K562 (cell line): ENCODE data around the gene CD244. TPM values are rescaled to one million over a fixed set of nuclear protein-coding genes. Genes with fewer than 3 reads are reported as not detected.

Experiments
- ATAC-seq: fragments of 200-7000 bp; cut with Tn5 transposase; 3 replicates; pipeline ENCODE4 v1.9.1; 2020; ENCODE audit warnings: moderate library complexity
- BruUV-seq: library from RNA; stranded (reverse); fragments of 400-500 nt; replicated peaks from 2 replicates; lab custom pipeline; 2021; lab: Mats Ljungman, UMichigan
- CTCF ChIA-PET: fragments of 300-600 bp; formaldehyde crosslinking; extraction: SDS; loops from one replicate; lab custom pipeline; 2021; ENCODE audit warnings: low intra/inter-chr PET ratio; lab: Yijun Ruan, JAX
- POLR2A ChIA-PET: fragments of 300-600, 350-650 bp; sonication (Branson Sonifier 250); formaldehyde crosslinking; extraction: SDS; loops from one replicate; lab custom pipeline; 2021; ENCODE audit warnings: antibody characterized with exemption, inconsistent platforms; lab: Yijun Ruan, JAX
- DNase-seq, 4 experiments: peaks; one replicate each; pipeline versions ENCODE4 v3.0.0 to v3.0.0-alpha.2; 2011 to 2018; ENCODE audit warnings: low spot score in 3 of 4, mixed read lengths in 3 of 4; ENCODE audit errors: extremely low read depth in 1 of 4
- FAIRE-seq: peaks from 2 replicates; lab custom pipeline; 2011; peaks lifted over from hg19 to GRCh38; lab: Jason Lieb, UNC
- H2AFZ ChIP-seq: 2 replicates; pipeline ENCODE4 v1.6.0; 2011; ENCODE audit warnings: low read depth, low read length, control low read depth, inconsistent platforms
- H3K27ac ChIP-seq: fragments of 200-600 bp; 3 replicates; pipeline ENCODE4 v1.8.0; 2011; ENCODE audit warnings: low read depth, mild to moderate bottlenecking, control low read depth, inconsistent platforms, low read length, moderate library complexity, mixed read lengths; ENCODE audit errors: extremely low read depth
- H3K27me3 ChIP-seq, 2 experiments: fragments of 300-600 bp in 1 of 2; 2 replicates in 1 of 2; 3 replicates in 1 of 2; pipeline versions ENCODE4 v1.6.0 to v1.8.0; 2011; ENCODE audit warnings: inconsistent platforms in 2 of 2, low read length in 2 of 2, mild to moderate bottlenecking in 1 of 2, mixed read lengths in 1 of 2, moderate library complexity in 1 of 2; ENCODE audit not compliant: control insufficient read depth in 2 of 2, insufficient read depth in 2 of 2
- H3K36me3 ChIP-seq: fragments of 300-600 bp; 3 replicates; pipeline ENCODE4 v1.8.0; 2011; ENCODE audit warnings: mild to moderate bottlenecking, low read length, inconsistent platforms; ENCODE audit not compliant: control insufficient read depth, insufficient read depth
- H3K4me1 ChIP-seq, 2 experiments: fragments of 200-600 bp in 1 of 2; replicated peaks in 1 of 2; 2 replicates in 1 of 2; 3 replicates in 1 of 2; pipeline versions ENCODE4 v1.5.1 to v1.8.0; 2011; ENCODE audit warnings: inconsistent platforms in 2 of 2, low read length in 2 of 2, mild to moderate bottlenecking in 1 of 2, mixed read lengths in 1 of 2, moderate library complexity in 1 of 2; ENCODE audit not compliant: control insufficient read depth in 2 of 2, insufficient read depth in 2 of 2
- H3K4me2 ChIP-seq: 2 replicates; pipeline ENCODE4 v1.6.1; 2011; ENCODE audit warnings: low read length, control low read depth, inconsistent platforms, mixed read lengths; ENCODE audit not compliant: insufficient read depth
- H3K4me3 ChIP-seq: fragments of 200-600 bp; sonication (generic), shearing (Covaris generic); 2 replicates; pipeline ENCODE4 v1.5.1; 2016; ENCODE audit warnings: control low read depth, inconsistent platforms
- H3K79me2 ChIP-seq: fragments of 200-600 bp; 3 replicates; pipeline ENCODE4 v1.8.0; 2011; ENCODE audit warnings: low read length, inconsistent platforms; ENCODE audit not compliant: control insufficient read depth, insufficient read depth
- H3K9ac ChIP-seq, 2 experiments: 2 replicates each; pipeline versions ENCODE4 v1.6.0 to v1.6.1; 2011; ENCODE audit warnings: low read depth in 2 of 2, low read length in 2 of 2, control low read depth in 1 of 2, inconsistent platforms in 1 of 2, mild to moderate bottlenecking in 1 of 2, mixed read lengths in 1 of 2; ENCODE audit not compliant: insufficient read depth in 1 of 2
- H3K9me1 ChIP-seq: one replicate; pipeline ENCODE4 v1.6.0; 2011; ENCODE audit warnings: inconsistent platforms, mild to moderate bottlenecking, low read length, moderate library complexity; ENCODE audit not compliant: control insufficient read depth, insufficient read depth
- H3K9me3 ChIP-seq: replicated peaks from 2 replicates; pipeline ENCODE4 v1.5.1; 2011; ENCODE audit warnings: low read depth, low read length, inconsistent platforms; ENCODE audit not compliant: control insufficient read depth, insufficient read depth
- H4K20me1 ChIP-seq: replicated peaks from 2 replicates; pipeline ENCODE4 v1.6.1; 2011; ENCODE audit warnings: low read length, inconsistent platforms, mixed read lengths; ENCODE audit not compliant: control insufficient read depth, insufficient read depth
- CUX1 ChIP-seq: fragments of 200-800 bp; sonication (Bioruptor generic); IDR thresholded peaks from 2 replicates; pipeline ENCODE4 v1.6.1; 2016; ENCODE audit warnings: missing genetic modification characterization, missing compliant biosample characterization
- ELF4 ChIP-seq: fragments of 450-650 bp; formaldehyde crosslinking; IDR thresholded peaks from 2 replicates; pipeline ENCODE4 v1.4.0; 2022; ENCODE audit warnings: missing genetic modification characterization
- FOS ChIP-seq: IDR thresholded peaks from 3 replicates; pipeline ENCODE4 v1.6.1; 2011; ENCODE audit not compliant: insufficient read length; ENCODE audit errors: extremely low read depth
- MTA3 ChIP-seq: fragments of 450-650 bp; formaldehyde crosslinking; IDR thresholded peaks from 2 replicates; pipeline ENCODE4 v1.6.1; 2017; ENCODE audit warnings: mild to moderate bottlenecking, borderline replicate concordance
- POLR2A ChIP-seq: fragments of 450-650 bp; conservative IDR thresholded peaks from 2 replicates; pipeline ENCODE4 v1.6.1; 2016
- U2AF2 ChIP-seq: fragments of 200-400 bp; formaldehyde crosslinking; optimal IDR thresholded peaks from 2 replicates; pipeline ENCODE3; 2017; ENCODE audit warnings: low read depth, mild to moderate bottlenecking, low read length
- XRCC4 ChIP-seq: IDR thresholded peaks from one replicate; pipeline ENCODE4 v1.6.1; 2011; ENCODE audit not compliant: insufficient read depth, insufficient read length; ENCODE audit errors: extremely low read depth
- ZBTB12 ChIP-seq: fragments of 250-450 bp; sonication (Bioruptor Pico); IDR thresholded peaks from 2 replicates; pipeline ENCODE4 v1.4.0; 2020
- WGBS: fragments of 100-300 bp; shearing (Covaris generic); methylation state at CpG from one replicate; pipeline ENCODE4 v1.1.6; 2016; ENCODE audit warnings: low coverage, mixed read lengths; ENCODE audit not compliant: insufficient coverage; ENCODE audit errors: missing lambda C conversion rate; 5-methylcytosine and 5-hydroxymethylcytosine counted together
- in situ Hi-C: fragments of 300-500 bp; cut with MboI; formaldehyde crosslinking; loops from 4 replicates; pipeline ENCODE4 v1.15.0; 2018; ENCODE audit warnings: inconsistent platforms, mixed read lengths
- intact Hi-C: fragments of 100-400 bp; cut with micrococcal nuclease; formaldehyde crosslinking; loops from 2 replicates; pipeline ENCODE4 v1.14.2; 2022
- polyA plus RNA-seq, 8 experiments: library from polyadenylated mRNA; depleted of rRNA in 4 of 8; stranded (reverse) in 5 of 8; unstranded in 3 of 8; fragments of >200 nt; fragmentation: Nextera tagmentation in 2 of 8; fragmentation: Illumina TruSeq in 1 of 8; extraction: Ambion mirVana in 2 of 8; extraction: Trizol in 1 of 8; gene quantifications; 2 replicates each; pipeline versions ENCODE4 v1.2.1 to v1.2.3, GENCODE V29; 2011 to 2014; ENCODE audit warnings: inconsistent platforms in 1 of 8, missing spikeins in 1 of 8
- total RNA-seq, 7 experiments: library from RNA; depleted of rRNA in 6 of 7; stranded (reverse); fragments of >200 nt in 6 of 7; fragmentation: Illumina TruSeq in 2 of 7; extraction: Trizol in 2 of 7; gene quantifications; 2 replicates each; pipeline versions ENCODE4 v1.2.1 to v1.2.3, GENCODE V29; 2011 to 2021; ENCODE audit warnings: low replicate concordance in 1 of 7

The CD244 gene
- total and polyA plus RNA-seq, 9 of the 15 experiments (the other 6 are each of a cell fraction or from before 2014, with no cell fraction given), result not detected

- Histone ChIP-seq H3K27ac (no peak overlapping the region), H3K9ac (no peak overlapping the region), H4K20me1 (no peaks in the 10 kb centered on the region), H3K4me1 (peaks cover 0 to 8% of the 10 kb centered on the region in 2 experiments; a peak in 1 of 5 replicates), H3K4me3 (no peak overlapping the region), H3K36me3 (no peaks in the 10 kb centered on the region), H3K4me2 (no peak overlapping the region), H3K9me1 (no peaks in the 10 kb centered on the region), H2AFZ (no peak overlapping the region), H3K9me3 (peaks cover 6% of the 10 kb centered on the region), H3K27me3 (peaks cover 5 to 9% of the 10 kb centered on the region in 2 experiments; a peak in 3 of 5 replicates), H3K79me2 (no peaks in the 10 kb centered on the region)
- in situ Hi-C loops (no loop called here), intact Hi-C loops (no loop called here)
- ATAC-seq, result no peak
- no TSS peak for BruUV-seq
- no peak for DNase-seq
- TF ChIP-seq CUX1 (CRISPR knock-in tag), result no peak
- no peak for TF ChIP-seq MTA3
- no peak for TF ChIP-seq XRCC4
- TF ChIP-seq ELF4 (CRISPR knock-in tag), result no peak
- TF ChIP-seq POLR2A, result no peak
- no peak for TF ChIP-seq FOS
- TF ChIP-seq U2AF2, result no peak
- no peak for TF ChIP-seq ZBTB12
- ChIA-PET CTCF (no interaction called here), POLR2A (interaction anchor here (0.7 kb wide), 1 partner anchor 293 kb away, joined by 4 read pairs; no protein-coding TSS in a partner anchor)
- 0% methylated on average over 1 of the region's 1 CpG for WGBS
- FAIRE-seq, result no peak
Measured at GRCh38 chr1:160806109-160806665, 56.5 kb downstream of the CD244 start.
